GM18526 (cell line): Measurements from ENCODE around the gene GRAMD4.

ENCODE experiments used
- POLR2A ChIP-seq: IDR thresholded peaks from 3 replicates; pipeline ENCODE4 v1.6.1; 2011; ENCODE audit not compliant: insufficient read length; ENCODE audit errors: extremely low read depth

The GRAMD4 gene

GRCh38 chr22:46606886-46607285 lies 13.3 kb upstream of the GRAMD4 start:
- no peak for TF ChIP-seq POLR2A

- no peak for TF ChIP-seq POLR2A
Measured at GRCh38 chr22:46607483-46608114, 12.6 kb upstream of the GRAMD4 start.

- no peak for TF ChIP-seq POLR2A
Measured at GRCh38 chr22:46609175-46609690, 11.0 kb upstream of the GRAMD4 start.

GRCh38 chr22:46609724-46610201 lies 10.4 kb upstream of the GRAMD4 start:
- no peak for TF ChIP-seq POLR2A

- no peak for TF ChIP-seq POLR2A
Measured at GRCh38 chr22:46610356-46610755, 9.8 kb upstream of the GRAMD4 start.

GRCh38 chr22:46611189-46611588 lies 9.0 kb upstream of the GRAMD4 start:
- no peak for TF ChIP-seq POLR2A

- no peak for TF ChIP-seq POLR2A
Measured at GRCh38 chr22:46612341-46612903, 7.8 kb upstream of the GRAMD4 start.

- no peak for TF ChIP-seq POLR2A
Measured at GRCh38 chr22:46612904-46613605, 7.1 kb upstream of the GRAMD4 start.

GRCh38 chr22:46613606-46614021 lies 6.6 kb upstream of the GRAMD4 start:
- no peak for TF ChIP-seq POLR2A

GRCh38 chr22:46614025-46614931 lies 5.9 kb upstream of the GRAMD4 start:
- TF ChIP-seq POLR2A = peak; percentile 28

- TF ChIP-seq POLR2A = no peak
Measured at GRCh38 chr22:46617207-46617985, 2.8 kb upstream of the GRAMD4 start.

- no peak for TF ChIP-seq POLR2A
Measured at GRCh38 chr22:46617986-46618647, 2.1 kb upstream of the GRAMD4 start.

GRCh38 chr22:46618667-46619066 lies 1.5 kb upstream of the GRAMD4 start:
- TF ChIP-seq POLR2A = no peak
